ENCODE results near the gene DNAJC6.
A peak's percentile ranks its signal among the peaks of the same experiment; 100 is the strongest.

Gene DNAJC6

DNA sequence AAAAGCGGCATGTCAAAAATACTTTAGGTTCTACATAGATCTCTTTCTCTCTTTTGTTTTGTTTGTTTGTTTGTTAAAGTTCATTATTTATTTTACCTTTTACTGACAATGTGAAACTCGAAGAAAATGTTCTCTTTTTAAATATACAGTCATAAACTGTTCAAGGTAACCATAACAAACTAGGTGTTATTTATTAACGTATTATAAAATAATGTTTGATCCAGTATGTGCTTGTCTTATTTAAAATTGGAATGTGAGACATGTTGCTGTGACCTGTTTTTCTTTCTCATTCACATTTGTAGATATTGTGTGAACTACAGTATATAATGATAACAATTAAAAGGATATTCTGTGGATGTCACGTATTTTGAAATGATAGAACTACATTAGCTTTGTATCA lies 105.2 kb downstream of the DNAJC6 start:
- H3K4me3 ChIP-seq (ENCODE audit: low read length): no peak overlapping the region
- TF ChIP-seq, protein P1, sequence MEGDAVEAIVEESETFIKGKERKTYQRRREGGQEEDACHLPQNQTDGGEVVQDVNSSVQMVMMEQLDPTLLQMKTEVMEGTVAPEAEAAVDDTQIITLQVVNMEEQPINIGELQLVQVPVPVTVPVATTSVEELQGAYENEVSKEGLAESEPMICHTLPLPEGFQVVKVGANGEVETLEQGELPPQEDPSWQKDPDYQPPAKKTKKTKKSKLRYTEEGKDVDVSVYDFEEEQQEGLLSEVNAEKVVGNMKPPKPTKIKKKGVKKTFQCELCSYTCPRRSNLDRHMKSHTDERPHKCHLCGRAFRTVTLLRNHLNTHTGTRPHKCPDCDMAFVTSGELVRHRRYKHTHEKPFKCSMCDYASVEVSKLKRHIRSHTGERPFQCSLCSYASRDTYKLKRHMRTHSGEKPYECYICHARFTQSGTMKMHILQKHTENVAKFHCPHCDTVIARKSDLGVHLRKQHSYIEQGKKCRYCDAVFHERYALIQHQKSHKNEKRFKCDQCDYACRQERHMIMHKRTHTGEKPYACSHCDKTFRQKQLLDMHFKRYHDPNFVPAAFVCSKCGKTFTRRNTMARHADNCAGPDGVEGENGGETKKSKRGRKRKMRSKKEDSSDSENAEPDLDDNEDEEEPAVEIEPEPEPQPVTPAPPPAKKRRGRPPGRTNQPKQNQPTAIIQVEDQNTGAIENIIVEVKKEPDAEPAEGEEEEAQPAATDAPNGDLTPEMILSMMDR (conservative IDR thresholded peaks at IDR 0.05; ENCODE audit: low read depth, low read length): no peak
- no peak for DNase-seq (ENCODE audit: low read depth)

DNA sequence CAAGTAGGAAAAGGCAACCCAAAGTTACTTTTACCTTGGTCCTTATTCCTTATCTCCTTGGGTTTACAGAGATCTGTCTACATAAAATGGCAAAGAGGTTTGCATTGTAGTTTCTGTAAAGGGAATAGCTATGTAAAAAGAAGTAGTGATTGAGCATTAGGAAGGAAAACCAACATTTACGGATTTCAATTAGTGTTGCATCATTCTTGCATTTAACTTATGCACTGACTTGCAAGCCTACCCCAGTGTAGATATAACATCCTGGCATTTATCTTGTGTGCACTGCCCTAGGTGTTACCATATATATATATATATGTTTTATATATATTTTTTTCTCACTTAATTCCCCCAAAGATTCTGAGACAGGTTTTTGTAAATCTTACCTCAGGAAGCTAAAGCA lies 107.4 kb downstream of the DNAJC6 start:
- no peak for DNase-seq (ENCODE audit: low read depth)
- H3K4me3 ChIP-seq (ENCODE audit: low read length): no peak overlapping the region
- TF ChIP-seq, protein P1 (conservative IDR thresholded peaks at IDR 0.05; ENCODE audit: low read depth, low read length): no peak

GRCh38 chr1:65417729-65418128 lies 108.4 kb downstream of the DNAJC6 start:
- no peak for DNase-seq (ENCODE audit: low read depth)
- no peak overlapping the region for H3K4me3 ChIP-seq (ENCODE audit: low read length)
- TF ChIP-seq, protein P1 (conservative IDR thresholded peaks at IDR 0.05; ENCODE audit: low read depth, low read length): no peak

- H3K4me3 ChIP-seq (ENCODE audit: low read length): no peak overlapping the region
- no peak for DNase-seq (ENCODE audit: low read depth)
These were observed 109.3 kb downstream of the DNAJC6 start for GRCh38 chr1:65418522-65419185.

GRCh38 chr1:65419681-65420589 lies 110.6 kb downstream of the DNAJC6 start:
- TF ChIP-seq, protein P1 (conservative IDR thresholded peaks at IDR 0.05; ENCODE audit: low read depth, low read length): no peak
- DNase-seq (ENCODE audit: low read depth): peak; percentile 92
- peak overlapping the region; percentile 88 for H3K4me3 ChIP-seq (ENCODE audit: low read length)

More at GRCh38 chr1:65418522-65419185, 109.3 kb downstream of the DNAJC6 start:
- TF ChIP-seq, protein P1 (conservative IDR thresholded peaks at IDR 0.05; ENCODE audit: low read depth, low read length): no peak

DNA sequence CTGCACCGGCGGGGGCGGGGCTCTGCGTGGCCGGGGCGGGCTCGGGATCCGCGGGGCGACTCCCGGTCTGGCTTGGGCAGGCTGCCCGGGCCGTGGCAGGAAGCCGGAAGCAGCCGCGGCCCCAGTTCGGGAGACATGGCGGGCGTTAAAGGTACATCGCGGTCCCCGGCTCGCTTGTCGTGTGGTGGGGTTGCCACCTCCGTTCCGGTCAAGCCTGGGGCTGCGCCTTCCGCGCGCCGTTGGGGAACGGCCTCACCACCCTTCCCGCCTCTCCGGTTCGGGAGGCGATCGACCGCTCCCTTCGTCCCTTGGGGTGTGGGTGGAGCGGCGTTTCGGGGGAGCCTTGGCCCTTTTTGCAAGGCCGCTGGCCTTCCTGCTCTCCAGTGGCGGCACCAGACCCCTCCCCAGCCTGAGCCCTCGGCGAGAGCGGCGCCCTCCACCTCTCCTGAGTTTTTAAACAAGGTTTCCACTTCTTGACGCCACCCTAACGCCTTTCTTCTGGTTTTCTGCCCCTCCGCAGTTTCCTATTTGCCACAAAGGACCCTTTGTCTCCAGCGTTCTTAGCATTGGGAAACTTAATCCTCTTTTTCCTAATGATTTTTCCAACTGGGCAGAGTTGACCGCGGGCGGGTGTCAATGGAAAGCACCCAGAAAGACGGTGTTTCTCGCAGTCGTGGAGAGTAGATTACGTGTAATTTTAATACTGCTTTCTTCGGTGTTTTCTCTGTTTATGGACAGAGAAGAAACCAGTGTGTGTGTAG lies 111.4 kb downstream of the DNAJC6 start, which contains the start of the genes LEPR and LEPROT:
TSS of gene LEPR (plus strand) at position 79 of the 761 bp plus-strand sequence. CDS start 144,898 bp downstream, outside the sequence.
TSS of gene LEPROT (plus strand) at position 79 of the 761 bp plus-strand sequence. CDS start at position 136, 57 bp downstream.
- no peak for DNase-seq (ENCODE audit: low read depth)
- H3K4me3 ChIP-seq (ENCODE audit: low read length): peak within 1 kb of the TSS; percentile 88

More for the DNA sequence above, 111.4 kb downstream of the DNAJC6 start, which contains the start of the genes LEPR and LEPROT:
- TF ChIP-seq, protein P1 (conservative IDR thresholded peaks at IDR 0.05; ENCODE audit: low read depth, low read length): no peak

Data from retinal pigment epithelial cell (primary cell).